ENCODE measurements around the gene PSMC2.

GRCh38 chr7:103418241-103418640 lies 70.8 kb downstream of the PSMC2 start:
- TF ChIP-seq POLR2A (IDR thresholded peaks at IDR 0.05), result no peak
- TF ChIP-seq CTCF (IDR thresholded peaks at IDR 0.05), result no peak
